ENCODE data around the gene EPB41L3. TPM values are rescaled to one million over a fixed set of nuclear protein-coding genes. Genes with fewer than 3 reads are reported as not detected.

The EPB41L3 gene
- total RNA-seq, 1 experiment from 2014 or later: 20.6 TPM

- TF ChIP-seq ZSCAN18 (CRISPR knock-in tag; IDR thresholded peaks at IDR 0.05) (no peak), MXD4 (CRISPR knock-in tag; IDR thresholded peaks at IDR 0.05; ENCODE audit: borderline replicate concordance) (no peak), CREB1 (CRISPR knock-in tag; IDR thresholded peaks at IDR 0.05) (no peak), TCF7 (CRISPR knock-in tag; IDR thresholded peaks at IDR 0.05; ENCODE audit: low read depth) (no peak), SOX15 (CRISPR knock-in tag; IDR thresholded peaks at IDR 0.05) (no peak)
These were observed 82.8 kb downstream of the EPB41L3 start (continued) for GRCh38 chr18:5461041-5461440.

- no peaks in the 10 kb centered on the region for H3K36me3 Mint-ChIP-seq
- ChIA-PET CTCF (interaction anchor here (0.9 to 2.5 kb wide), 15 partner anchors 9 to 143 kb away, joined by 3 to 24 read pairs (median 4); partner anchors contain the start of gene EPB41L3), POLR2A (interaction anchor here (0.6 kb wide), 1 partner anchor 128 kb away, joined by 3 read pairs; no protein-coding TSS in a partner anchor)
- DNase-seq (ENCODE audit: low spot score) (no peak), ATAC-seq (no peak)
- H3K27me3 Mint-ChIP-seq (ENCODE audit: low read depth): no peaks in the 10 kb centered on the region
- no peak overlapping the region for H3K27ac Mint-ChIP-seq
- H3K9me3 Mint-ChIP-seq: no peaks in the 10 kb centered on the region
- peaks cover 26% of the 10 kb centered on the region for H3K4me1 Mint-ChIP-seq
- no peak overlapping the region for H3K4me3 Mint-ChIP-seq
- TF ChIP-seq ZNF263 (CRISPR knock-in tag; IDR thresholded peaks at IDR 0.05; ENCODE audit: low read depth) (no peak), ZNF671 (CRISPR knock-in tag; IDR thresholded peaks at IDR 0.05) (no peak), ZNF317 (CRISPR knock-in tag; IDR thresholded peaks at IDR 0.05; ENCODE audit: borderline replicate concordance, low read depth) (no peak), ETV6 (CRISPR knock-in tag; IDR thresholded peaks at IDR 0.05) (no peak), TEAD1 (CRISPR knock-in tag; IDR thresholded peaks at IDR 0.05) (no peak), ZMAT4 (CRISPR knock-in tag; IDR thresholded peaks at IDR 0.05) (no peak), E2F5 (CRISPR knock-in tag; IDR thresholded peaks at IDR 0.05) (no peak), E2F1 (CRISPR knock-in tag; IDR thresholded peaks at IDR 0.05) (no peak)
These were observed 86.3 kb downstream of the EPB41L3 start for GRCh38 chr18:5457462-5457957.

GRCh38 chr18:5456577-5457461, 87.0 kb downstream of the EPB41L3 start:
- Mint-ChIP-seq H3K4me3 (peak overlapping the region; percentile 43), H3K9me3 (no peaks in the 10 kb centered on the region), H3K36me3 (no peaks in the 10 kb centered on the region), H3K27ac (0 out of 2 replicates have a peak overlapping the region, but pooled peaks have one; percentile 17), H3K27me3 (ENCODE audit: low read depth) (no peaks in the 10 kb centered on the region), H3K4me1 (peaks cover 26% of the 10 kb centered on the region)
- CTCF ChIA-PET: interaction anchor here (0.9 to 2.5 kb wide), 15 partner anchors 9 to 144 kb away, joined by 3 to 24 read pairs (median 4); partner anchors contain the start of gene EPB41L3
- DNase-seq (ENCODE audit: low spot score) (peak; percentile 35), ATAC-seq (peak; percentile 91)
- POLR2A ChIA-PET: interaction anchor here (0.6 kb wide), 1 partner anchor 129 kb away, joined by 3 read pairs; no protein-coding TSS in a partner anchor
- no peak for TF ChIP-seq ZNF232 (CRISPR knock-in tag; IDR thresholded peaks at IDR 0.05)
- no peak for TF ChIP-seq ZNF396 (CRISPR knock-in tag; IDR thresholded peaks at IDR 0.05; ENCODE audit: borderline replicate concordance)
- no peak for TF ChIP-seq ZBTB43 (CRISPR knock-in tag; IDR thresholded peaks at IDR 0.05)
- TF ChIP-seq OVOL2 (CRISPR knock-in tag; IDR thresholded peaks at IDR 0.05; ENCODE audit: borderline replicate concordance): no peak
- TF ChIP-seq NFE2L1 (CRISPR knock-in tag; IDR thresholded peaks at IDR 0.05): no peak
- TF ChIP-seq TP53 (CRISPR knock-in tag; IDR thresholded peaks at IDR 0.05): no peak
- TF ChIP-seq STAT6 (CRISPR knock-in tag; conservative IDR thresholded peaks at IDR 0.05; ENCODE audit: low read depth): no peak
- TF ChIP-seq MYBL2 (CRISPR knock-in tag; IDR thresholded peaks at IDR 0.05): no peak
- no peak for TF ChIP-seq PRRX2 (CRISPR knock-in tag; IDR thresholded peaks at IDR 0.05)
- no peak for TF ChIP-seq ZNF416 (CRISPR knock-in tag; IDR thresholded peaks at IDR 0.05)
- no peak for TF ChIP-seq NR1H2 (CRISPR knock-in tag; IDR thresholded peaks at IDR 0.05)
- TF ChIP-seq ATF3 (CRISPR knock-in tag; conservative IDR thresholded peaks at IDR 0.05): no peak
